Endothelial cell (in vitro differentiated cells): ENCODE data around the gene ARRB2. TPM values are rescaled to one million over a fixed set of nuclear protein-coding genes. Genes with fewer than 3 reads are reported as not detected.

ENCODE experiments used
- DNase-seq: peaks from one replicate; pipeline ENCODE4 v3.0.0; 2021; ENCODE audit warnings: low spot score
- H3K27ac Mint-ChIP-seq: one replicate; pipeline ENCODE4 v1.8.0; 2021; ENCODE audit warnings: mixed read lengths, inconsistent platforms; ENCODE audit not compliant: unreplicated experiment
- H3K27me3 Mint-ChIP-seq: one replicate; pipeline ENCODE4 v1.8.0; 2021; ENCODE audit warnings: mild to moderate bottlenecking, moderate library complexity, mixed read lengths, inconsistent platforms; ENCODE audit not compliant: unreplicated experiment
- H3K36me3 Mint-ChIP-seq: one replicate; pipeline ENCODE4 v1.8.0; 2021; ENCODE audit warnings: mild to moderate bottlenecking, low read depth, mixed read lengths, inconsistent platforms; ENCODE audit not compliant: unreplicated experiment
- H3K4me1 Mint-ChIP-seq: one replicate; pipeline ENCODE4 v1.8.0; 2021; ENCODE audit warnings: mild to moderate bottlenecking, mixed read lengths, inconsistent platforms; ENCODE audit not compliant: unreplicated experiment
- H3K4me3 Mint-ChIP-seq: one replicate; pipeline ENCODE4 v1.8.0; 2021; ENCODE audit warnings: mild to moderate bottlenecking, mixed read lengths, inconsistent platforms; ENCODE audit not compliant: unreplicated experiment
- H3K9me3 Mint-ChIP-seq: one replicate; pipeline ENCODE4 v1.8.0; 2021; ENCODE audit warnings: mixed read lengths, inconsistent platforms; ENCODE audit not compliant: unreplicated experiment
- CTCF ChIP-seq: fragments of 200-600 bp; sonication (generic); IDR thresholded peaks from one replicate; pipeline ENCODE4 v1.5.0; 2021; ENCODE audit warnings: antibody characterized with exemption; ENCODE audit not compliant: unreplicated experiment
- total RNA-seq: library from RNA; stranded (reverse); fragmentation: NEBNext Ultra II Directional; extraction: Animal tissue kit (Norgen Biotek cat#: 25700); gene quantifications from one replicate; pipeline ENCODE4 v1.2.1, GENCODE V29; 2021; ENCODE audit not compliant: unreplicated experiment

ARRB2 gene
- total RNA-seq, 1 donor from 2014 or later: 51.1 TPM

GRCh38 chr17:4720787-4721186, 10.4 kb downstream of the ARRB2 start:
- Mint-ChIP-seq H3K36me3 (peaks cover 20% of the 10 kb centered on the region), H3K27me3 (peaks cover 4% of the 10 kb centered on the region), H3K27ac (peak overlapping the region; percentile 9)

GRCh38 chr17:4721203-4722135, 11.0 kb downstream of the ARRB2 start:
- peaks cover 10% of the 10 kb centered on the region for H3K4me1 Mint-ChIP-seq

More at GRCh38 chr17:4720787-4721186, 10.4 kb downstream of the ARRB2 start:
- H3K4me1 Mint-ChIP-seq: peaks cover 7% of the 10 kb centered on the region
- H3K4me3 Mint-ChIP-seq: no peak overlapping the region
- no peaks in the 10 kb centered on the region for H3K9me3 Mint-ChIP-seq
- no peak for DNase-seq
- TF ChIP-seq CTCF: no peak

GRCh38 chr17:4722678-4723240, 12.3 kb downstream of the ARRB2 start:
- H3K9me3 Mint-ChIP-seq: no peaks in the 10 kb centered on the region
- peaks cover 4% of the 10 kb centered on the region for H3K27me3 Mint-ChIP-seq
- H3K4me1 Mint-ChIP-seq: peaks cover 6% of the 10 kb centered on the region
- no peak for DNase-seq
- peaks cover 11% of the 10 kb centered on the region for H3K36me3 Mint-ChIP-seq
- no peak for TF ChIP-seq CTCF
- no peak overlapping the region for H3K4me3 Mint-ChIP-seq
- no peak overlapping the region for H3K27ac Mint-ChIP-seq

More at GRCh38 chr17:4721203-4722135, 11.0 kb downstream of the ARRB2 start:
- no peak for TF ChIP-seq CTCF
- Mint-ChIP-seq H3K4me3 (peak overlapping the region; percentile 8), H3K36me3 (peaks cover 18% of the 10 kb centered on the region), H3K27ac (no peak overlapping the region), H3K9me3 (no peaks in the 10 kb centered on the region), H3K27me3 (peaks cover 4% of the 10 kb centered on the region)
- DNase-seq: no peak

- Mint-ChIP-seq H3K36me3 (peaks cover 2% of the 10 kb centered on the region), H3K4me1 (peaks cover 6% of the 10 kb centered on the region), H3K4me3 (no peak overlapping the region), H3K27ac (no peak overlapping the region), H3K9me3 (no peaks in the 10 kb centered on the region), H3K27me3 (peaks cover 2% of the 10 kb centered on the region)
- TF ChIP-seq CTCF: no peak
- no peak for DNase-seq
Observed at GRCh38 chr17:4724650-4725049, 14.2 kb downstream of the ARRB2 start.
